ENCODE results near the gene DNAAF8.

DNAAF8 gene

GRCh38 chr16:4694642-4695451 is 39.5 kb upstream of the DNAAF8 start:
- Histone ChIP-seq H3K27ac (peak overlapping the region in 14 of 21 experiments; percentile 79 to 95 (median 86)), H3K4me3 (peak overlapping the region; percentile 70 to 100 (median 87))

DNA sequence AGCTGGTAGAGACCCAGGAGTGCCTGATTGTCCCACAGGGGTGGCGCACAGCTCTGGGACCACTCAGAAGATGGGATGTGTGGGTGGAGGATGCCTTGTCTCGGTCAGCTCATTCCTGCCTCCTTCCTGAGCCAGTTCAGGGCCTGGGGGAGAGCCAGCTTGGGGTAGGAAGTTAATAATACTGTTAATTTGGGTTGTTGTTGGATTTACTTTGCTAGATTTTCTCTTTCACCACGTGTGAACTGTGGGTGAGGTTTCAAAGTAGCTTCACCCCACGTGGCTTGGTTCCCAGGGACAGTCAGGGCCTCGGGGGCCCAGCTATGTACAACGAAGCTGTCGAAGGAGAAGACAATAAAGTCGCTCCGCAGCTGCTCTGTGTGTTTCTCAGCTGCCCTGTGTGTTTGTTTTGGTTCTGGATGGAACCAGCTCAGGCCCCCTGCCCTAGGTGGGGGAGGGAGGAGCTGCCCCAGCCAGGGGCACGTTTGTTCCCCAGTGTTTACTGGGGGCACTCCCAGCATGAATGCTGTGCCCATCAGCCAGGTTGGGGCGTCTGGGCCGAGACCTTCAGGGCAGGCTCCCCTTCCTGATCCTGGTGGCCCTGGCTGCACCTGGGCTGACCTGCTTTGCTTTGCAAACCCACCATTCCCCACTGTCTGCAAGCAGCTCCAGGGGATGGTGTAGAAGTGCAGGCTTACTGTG is 38.7 kb upstream of the DNAAF8 start:
- H3K27ac ChIP-seq: peak overlapping the region in 5 of 21 experiments; percentile 12 to 95 (median 79)
- no peak overlapping the region for H3K4me3 ChIP-seq

DNA sequence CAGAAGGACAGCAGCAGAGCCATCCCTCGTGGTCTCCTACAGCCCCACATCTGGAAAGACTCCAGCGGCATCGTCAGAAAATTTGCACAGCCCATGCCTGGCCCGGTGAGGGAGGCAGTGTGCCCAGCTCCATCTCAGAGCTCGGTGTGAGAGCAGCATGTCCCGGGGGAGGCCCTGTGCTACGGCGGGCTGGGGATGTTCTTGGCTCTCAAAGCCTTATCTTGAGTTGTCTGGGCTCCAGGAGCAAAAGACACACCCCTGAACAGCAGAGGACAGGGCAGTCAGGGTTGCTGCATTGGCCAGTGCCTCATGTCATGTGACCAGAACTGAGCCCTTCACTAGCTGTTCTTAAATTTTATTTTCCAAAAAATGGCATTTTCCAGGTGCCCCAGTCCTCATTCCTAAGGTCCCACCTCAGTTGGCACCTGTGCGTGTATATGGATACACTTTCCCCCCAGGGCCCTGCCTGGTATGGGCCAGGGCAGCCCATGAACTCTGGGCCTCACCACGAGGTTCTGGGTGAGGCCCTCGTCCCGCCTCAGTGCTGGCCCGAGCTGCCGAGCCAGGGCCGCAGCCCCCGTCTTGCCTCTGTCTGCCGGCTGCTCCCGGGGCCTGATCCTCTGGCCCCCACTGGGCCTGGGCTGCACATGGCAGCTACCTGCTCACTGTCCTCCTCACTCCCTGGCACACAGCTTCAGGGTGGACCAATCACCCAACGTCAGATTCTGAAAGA is 38.0 kb upstream of the DNAAF8 start:
- H3K27ac ChIP-seq: peak overlapping the region in 1 of 21 experiments; percentile 27

GRCh38 chr16:4696905-4697847 is 37.2 kb upstream of the DNAAF8 start:
- Histone ChIP-seq H3K4me3 (no peak overlapping the region), H3K27ac (no peak overlapping the region)

More for the DNA sequence above, 38.0 kb upstream of the DNAAF8 start:
- H3K4me3 ChIP-seq: no peak overlapping the region

GRCh38 chr16:4697848-4698291 is 36.5 kb upstream of the DNAAF8 start:
- Histone ChIP-seq H3K27ac (no peak overlapping the region), H3K4me3 (no peak overlapping the region)

- Histone ChIP-seq H3K4me3 (no peak overlapping the region), H3K27ac (no peak overlapping the region)
Measured at GRCh38 chr16:4698321-4699045, 35.9 kb upstream of the DNAAF8 start.

DNA sequence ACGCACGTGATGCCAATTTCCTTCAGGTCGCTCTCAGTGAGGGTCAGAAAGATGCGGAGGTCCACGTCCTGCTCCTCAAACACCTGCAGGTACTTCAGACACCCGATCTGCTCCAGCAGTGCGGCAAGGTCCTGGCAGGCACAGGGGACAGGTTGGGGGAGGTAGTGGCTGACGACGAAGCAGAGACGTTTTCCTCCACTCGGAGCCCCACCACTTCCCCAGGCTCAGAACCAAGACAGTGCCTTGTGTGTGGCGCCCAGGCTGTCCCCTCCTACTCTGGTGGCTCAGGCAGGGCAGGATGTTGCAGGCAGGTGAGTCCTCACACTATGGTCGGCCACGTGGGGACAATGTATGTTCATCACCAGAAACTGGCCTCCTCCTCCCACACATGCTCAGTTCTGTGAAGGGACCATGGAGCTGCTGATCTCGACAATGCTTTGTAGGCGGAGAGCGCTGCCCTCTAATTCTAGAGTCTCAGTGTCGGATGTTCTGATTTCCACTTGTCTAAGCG is 35.2 kb upstream of the DNAAF8 start:
- Histone ChIP-seq H3K4me3 (no peak overlapping the region), H3K27ac (no peak overlapping the region)

GRCh38 chr16:4700380-4700996 is 33.8 kb upstream of the DNAAF8 start:
- H3K27ac ChIP-seq: no peak overlapping the region
- H3K4me3 ChIP-seq: no peak overlapping the region

GRCh38 chr16:4700997-4701743 is 33.2 kb upstream of the DNAAF8 start:
- Histone ChIP-seq H3K27ac (no peak overlapping the region), H3K4me3 (no peak overlapping the region)

DNA sequence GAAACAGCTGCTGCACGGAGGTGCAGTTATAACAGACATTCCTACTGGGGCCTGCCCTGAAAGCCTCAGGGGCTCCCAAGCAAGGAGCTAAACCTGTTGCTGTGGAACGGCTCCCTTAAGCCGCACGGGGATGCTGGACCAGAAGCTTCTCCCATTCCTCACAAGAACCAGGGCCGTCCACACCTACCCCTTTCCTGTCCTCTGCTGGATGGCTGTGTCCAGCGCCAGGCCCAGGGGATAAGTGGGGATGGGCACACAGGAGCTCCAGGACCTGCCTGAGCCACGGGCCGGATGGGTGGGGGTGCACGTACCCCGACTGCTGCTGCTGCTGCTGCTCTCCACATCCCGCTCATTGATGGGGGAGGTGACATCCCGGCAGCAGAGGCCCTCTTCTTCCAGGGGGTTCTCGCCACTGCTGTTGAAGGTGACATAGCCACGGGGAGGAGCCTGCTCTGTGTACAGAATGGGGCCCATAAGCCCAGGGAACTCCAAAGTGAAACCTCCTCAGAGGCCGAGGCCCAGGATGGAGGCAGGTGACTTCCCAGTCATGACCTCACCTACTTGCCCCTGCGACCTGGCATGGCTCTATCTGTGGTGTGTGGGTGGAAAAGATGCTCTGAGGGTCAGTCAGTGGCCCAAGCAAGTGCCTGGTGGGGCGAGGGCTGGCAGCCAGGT is 32.4 kb upstream of the DNAAF8 start:
- peak overlapping the region in 1 of 21 experiments; percentile 5 for H3K27ac ChIP-seq

DNA sequence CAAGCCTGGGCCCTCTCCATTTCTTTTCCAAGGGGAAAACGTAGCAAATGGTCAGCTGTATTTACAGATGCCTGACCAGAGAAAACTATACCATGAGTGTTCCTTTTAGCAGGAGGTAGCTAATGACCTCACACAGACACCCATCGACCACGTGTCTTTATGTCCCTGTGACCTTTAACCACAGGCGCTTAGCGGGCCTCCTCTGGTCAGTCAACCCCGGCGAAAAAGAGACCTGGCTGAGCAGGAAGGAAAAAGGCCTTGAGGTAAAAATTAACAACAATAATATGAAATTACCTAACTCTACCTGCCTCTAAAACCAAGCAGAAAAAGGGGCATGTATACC is 31.9 kb upstream of the DNAAF8 start:
- Histone ChIP-seq H3K4me3 (no peak overlapping the region), H3K27ac (no peak overlapping the region)

More for the DNA sequence above, 32.4 kb upstream of the DNAAF8 start:
- no peak overlapping the region for H3K4me3 ChIP-seq

DNA sequence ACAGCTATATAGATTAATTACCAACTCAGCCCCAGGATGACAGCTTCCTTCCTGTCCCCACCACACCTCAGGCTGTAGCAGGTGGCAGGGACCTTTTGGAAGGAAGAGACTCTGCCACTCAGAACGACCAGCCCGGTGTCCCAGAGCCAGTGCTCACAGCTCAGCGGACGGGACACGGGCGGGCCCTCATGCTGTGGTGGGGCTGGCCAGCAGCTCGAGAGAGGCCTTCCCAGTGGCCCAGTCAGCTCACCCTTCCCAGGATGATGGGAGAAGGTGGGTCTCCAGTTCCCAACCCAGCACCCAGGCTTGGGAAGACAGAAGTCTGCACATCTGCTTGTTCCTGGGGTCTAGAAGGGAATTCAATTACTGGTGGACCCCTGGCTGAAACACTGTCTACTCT is 30.4 kb upstream of the DNAAF8 start:
- no peak overlapping the region for H3K4me3 ChIP-seq
- no peak overlapping the region for H3K27ac ChIP-seq

DNA sequence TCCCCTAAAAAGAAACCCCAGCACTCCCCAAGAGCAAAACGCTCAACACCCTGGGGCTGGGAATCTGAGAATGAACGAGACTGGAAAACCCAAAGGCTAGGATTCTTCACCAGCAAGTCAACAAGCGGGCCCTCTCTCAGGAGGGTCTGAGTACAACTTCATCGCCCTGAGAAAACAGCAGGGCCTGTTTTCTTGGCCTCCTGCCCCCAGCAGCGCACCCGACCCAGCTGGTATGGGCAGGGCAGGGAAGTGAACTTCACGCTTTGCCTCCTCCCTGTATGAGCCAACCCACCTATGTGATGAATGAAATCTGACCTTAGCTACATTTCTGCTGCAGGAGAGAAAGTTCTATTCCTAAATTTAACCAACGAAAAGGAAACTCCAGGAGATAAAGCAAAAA is 29.8 kb upstream of the DNAAF8 start:
- Histone ChIP-seq H3K4me3 (no peak overlapping the region), H3K27ac (no peak overlapping the region)

DNA sequence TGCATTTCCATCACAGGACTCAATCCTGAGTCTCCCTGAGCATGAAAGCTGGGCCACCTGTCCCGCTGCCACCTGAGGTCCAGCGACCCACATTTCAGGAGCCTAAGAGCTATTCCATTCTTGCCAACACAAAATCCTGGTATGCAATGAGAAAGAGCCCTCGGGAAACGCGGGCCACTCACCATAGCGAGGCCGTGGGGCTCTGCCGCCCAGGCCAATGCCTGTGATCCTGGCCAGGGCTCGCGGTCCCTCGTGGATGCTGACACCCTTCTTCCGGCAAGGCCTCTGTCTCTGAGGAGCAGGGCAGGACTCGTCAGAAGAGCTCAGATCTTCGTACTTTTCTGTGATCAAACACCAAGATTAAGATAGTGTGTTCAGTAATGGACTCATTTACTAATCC is 29.4 kb upstream of the DNAAF8 start:
- Histone ChIP-seq H3K27ac (no peak overlapping the region), H3K4me3 (no peak overlapping the region)

GRCh38 chr16:4706871-4707270 is 27.5 kb upstream of the DNAAF8 start:
- no peak overlapping the region for H3K27ac ChIP-seq
- H3K4me3 ChIP-seq: no peak overlapping the region

- no peak overlapping the region for H3K27ac ChIP-seq
- no peak overlapping the region for H3K4me3 ChIP-seq
Measured at GRCh38 chr16:4709481-4709880, 24.9 kb upstream of the DNAAF8 start.
